ENCODE measurements around the gene OBSL1. TPM values are rescaled to one million over a fixed set of nuclear protein-coding genes. Genes with fewer than 3 reads are reported as not detected.

OBSL1 gene
- total RNA-seq, 2 donors from 2014 or later: 9.9 to 13.2 TPM

DNA sequence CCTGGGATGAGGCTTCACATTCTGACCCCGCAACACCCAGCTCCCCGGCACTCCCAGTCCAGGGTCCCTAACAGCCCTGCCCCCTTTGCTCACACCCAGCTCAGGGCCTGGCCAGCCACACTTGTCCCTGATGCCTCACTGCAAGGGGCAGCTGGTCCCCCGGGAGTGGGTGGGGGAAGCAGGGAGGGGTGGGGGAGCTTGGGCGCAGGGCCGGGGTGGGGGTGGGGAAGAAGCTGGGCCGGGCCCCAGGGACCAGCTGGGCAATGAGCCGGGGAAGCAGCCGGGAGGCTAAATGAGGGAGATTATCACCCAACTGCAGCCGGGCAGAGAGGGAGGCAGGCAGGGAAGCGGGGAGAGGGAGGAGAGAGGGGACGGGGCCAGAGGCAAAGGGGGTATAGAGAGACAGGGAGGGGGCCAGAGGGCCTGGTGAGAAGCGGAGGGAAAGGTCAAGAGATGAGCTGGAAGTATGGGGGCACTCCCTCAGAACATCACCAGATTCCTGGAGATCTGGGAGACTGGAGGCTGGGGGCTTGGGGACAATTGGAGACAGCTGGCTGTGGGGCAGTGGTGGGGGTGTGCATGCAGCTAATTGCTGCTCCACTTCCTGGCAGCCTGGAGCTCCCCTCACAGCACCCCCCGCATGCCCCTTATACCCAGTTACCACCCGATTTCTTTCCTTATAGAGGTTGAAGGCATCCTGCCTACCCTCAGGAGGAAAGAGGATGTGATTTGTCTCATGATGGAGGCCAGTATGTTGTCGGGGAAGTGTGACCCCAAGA is 59.6 kb downstream of the OBSL1 start:
- intact Hi-C loops (cut with DNase I): no loop called here
- Histone ChIP-seq H3K9ac (ENCODE audit: low read depth in 2 of 2, low read length in 2 of 2) (no peak overlapping the region), H3K27ac (no peak overlapping the region), H3K36me3 (no peaks in the 10 kb centered on the region), H3K4me3 (no peak overlapping the region), H3K27me3 (peaks cover 44% of the 10 kb centered on the region), H3K4me1 (no peaks in the 10 kb centered on the region), H3K9me3 (no peaks in the 10 kb centered on the region)
- no peak for DNase-seq
- TF ChIP-seq CTCF (IDR thresholded peaks at IDR 0.05): no peak

DNA sequence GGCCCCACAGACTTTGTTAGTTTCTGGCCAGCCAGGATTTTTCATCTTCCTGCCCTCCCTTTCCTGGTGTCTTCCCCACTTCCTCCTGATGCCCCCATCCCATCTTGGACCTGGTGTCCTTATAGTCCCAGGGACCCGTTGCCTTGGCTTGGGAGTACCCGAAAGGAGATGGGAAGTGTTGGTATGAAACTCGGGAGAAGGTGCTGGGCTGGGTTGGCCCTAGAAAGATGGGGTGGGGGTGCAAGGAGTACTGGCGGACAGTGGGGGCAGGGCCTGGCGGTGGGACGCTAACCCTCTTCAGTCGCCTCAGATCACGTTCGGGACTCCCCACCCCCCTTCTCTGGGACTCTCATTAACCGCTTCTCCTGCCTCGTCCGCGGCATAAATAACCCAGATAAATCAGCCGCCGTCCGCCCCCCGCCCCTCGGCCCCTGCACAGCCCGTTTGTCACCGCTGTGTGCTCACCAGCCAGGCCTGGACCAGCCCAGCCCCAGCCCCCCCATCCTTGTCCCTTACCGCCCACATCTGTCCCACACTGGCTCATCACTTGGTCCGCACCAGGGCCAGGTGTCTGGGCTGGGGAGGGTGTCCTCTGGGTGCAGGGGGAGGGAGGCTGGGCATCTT is 60.7 kb downstream of the OBSL1 start:
- intact Hi-C loops (cut with DNase I): no loop called here

GRCh38 chr2:219509780-219510511 is 61.4 kb downstream of the OBSL1 start:
- intact Hi-C loops (cut with DNase I): no loop called here
- H3K27ac ChIP-seq: no peak overlapping the region
- H3K9me3 ChIP-seq: no peaks in the 10 kb centered on the region
- H3K4me3 ChIP-seq: no peak overlapping the region
- no peak overlapping the region for H3K9ac ChIP-seq (ENCODE audit: low read depth in 2 of 2, low read length in 2 of 2)
- peak; percentile 43 for TF ChIP-seq CTCF (IDR thresholded peaks at IDR 0.05)
- H3K36me3 ChIP-seq: no peaks in the 10 kb centered on the region
- peaks cover 44% of the 10 kb centered on the region for H3K27me3 ChIP-seq
- peak; percentile 67 for DNase-seq
- no peaks in the 10 kb centered on the region for H3K4me1 ChIP-seq

More for the DNA sequence above, 60.7 kb downstream of the OBSL1 start:
- Histone ChIP-seq H3K4me1 (no peaks in the 10 kb centered on the region), H3K9me3 (no peaks in the 10 kb centered on the region), H3K36me3 (no peaks in the 10 kb centered on the region), H3K9ac (ENCODE audit: low read depth in 2 of 2, low read length in 2 of 2) (no peak overlapping the region), H3K4me3 (no peak overlapping the region), H3K27me3 (peaks cover 44% of the 10 kb centered on the region), H3K27ac (no peak overlapping the region)
- no peak for TF ChIP-seq CTCF (IDR thresholded peaks at IDR 0.05)
- DNase-seq: no peak

GRCh38 chr2:219508971-219509779 is 62.2 kb downstream of the OBSL1 start:
- peaks cover 36% of the 10 kb centered on the region for H3K27me3 ChIP-seq
- TF ChIP-seq CTCF (IDR thresholded peaks at IDR 0.05): no peak
- H3K9me3 ChIP-seq: no peaks in the 10 kb centered on the region
- no peak overlapping the region for H3K9ac ChIP-seq (ENCODE audit: low read depth in 2 of 2, low read length in 2 of 2)
- H3K4me3 ChIP-seq: no peak overlapping the region
- H3K36me3 ChIP-seq: no peaks in the 10 kb centered on the region
- intact Hi-C loops (cut with DNase I): no loop called here
- no peak for DNase-seq
- H3K27ac ChIP-seq: no peak overlapping the region
- H3K4me1 ChIP-seq: no peaks in the 10 kb centered on the region

DNA sequence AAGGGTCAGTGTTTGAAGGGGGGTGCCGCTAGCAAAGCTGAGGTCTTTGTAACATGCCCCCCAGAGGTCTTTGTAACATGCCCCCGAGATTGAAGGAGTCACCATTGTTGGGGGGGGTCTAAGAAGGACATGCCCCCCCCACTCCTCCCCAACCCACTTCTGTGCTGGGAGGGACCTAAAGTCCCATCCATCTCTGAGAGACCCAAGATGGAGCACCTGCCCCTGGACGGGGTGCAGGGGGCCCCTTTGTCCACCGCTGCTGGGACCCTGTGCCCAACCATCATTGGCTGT is 63.0 kb downstream of the OBSL1 start:
- H3K4me3 ChIP-seq: no peak overlapping the region
- intact Hi-C loops (cut with DNase I): no loop called here
- H3K27me3 ChIP-seq: peaks cover 28% of the 10 kb centered on the region
- no peaks in the 10 kb centered on the region for H3K9me3 ChIP-seq
- no peaks in the 10 kb centered on the region for H3K4me1 ChIP-seq
- TF ChIP-seq CTCF (IDR thresholded peaks at IDR 0.05): no peak
- no peaks in the 10 kb centered on the region for H3K36me3 ChIP-seq
- no peak overlapping the region for H3K9ac ChIP-seq (ENCODE audit: low read depth in 2 of 2, low read length in 2 of 2)
- H3K27ac ChIP-seq: no peak overlapping the region
- DNase-seq: no peak

Measured in colonic mucosa (tissue), 4 donors.